COLO668 (cell line): ENCODE measurements around the gene SULT1C4.

Source experiments
- DNase-seq: peaks from one replicate; lab custom pipeline; 2025; ENCODE audit not compliant: unreplicated experiment; lab: John Stamatoyannopoulos, UW

SULT1C4 gene

DNA sequence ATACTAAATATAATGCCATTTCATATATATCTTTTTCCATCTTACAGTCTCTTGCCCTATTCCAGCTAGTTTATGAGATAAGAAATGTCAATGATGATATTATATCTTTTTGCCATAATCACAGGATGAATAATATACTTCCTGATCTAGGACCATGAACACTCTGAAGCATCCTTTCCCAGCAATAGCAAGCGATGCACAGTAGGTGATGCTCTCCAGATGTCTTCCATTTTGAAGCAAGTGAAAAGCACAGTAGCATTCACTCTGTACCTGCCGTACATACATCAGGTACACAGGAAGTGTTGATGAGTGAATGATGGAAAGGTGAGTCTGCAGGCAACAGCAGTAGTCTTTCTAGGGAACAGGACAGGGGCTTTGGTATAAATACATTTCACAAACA lies 8.6 kb upstream of the SULT1C4 start:
- no peak for DNase-seq

DNA sequence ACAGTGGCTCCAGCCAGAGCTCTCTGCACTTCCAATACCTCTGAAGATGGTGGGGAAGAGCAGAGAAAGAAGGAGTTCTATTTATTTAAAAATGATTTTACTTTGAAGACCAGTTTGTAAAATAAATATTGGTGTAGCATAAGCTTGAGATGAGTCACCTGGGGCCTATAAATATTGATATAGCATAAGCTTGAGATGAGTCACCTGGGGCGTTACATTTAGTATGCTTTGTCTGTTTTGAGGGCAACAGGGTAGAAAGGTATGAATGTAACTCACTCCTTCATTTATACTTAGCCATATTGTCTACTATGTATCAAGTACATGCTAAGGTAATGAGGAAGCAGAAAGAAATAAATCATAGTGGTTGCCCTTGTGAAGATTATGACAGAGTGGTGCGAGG lies 7.7 kb upstream of the SULT1C4 start:
- DNase-seq = no peak

DNA sequence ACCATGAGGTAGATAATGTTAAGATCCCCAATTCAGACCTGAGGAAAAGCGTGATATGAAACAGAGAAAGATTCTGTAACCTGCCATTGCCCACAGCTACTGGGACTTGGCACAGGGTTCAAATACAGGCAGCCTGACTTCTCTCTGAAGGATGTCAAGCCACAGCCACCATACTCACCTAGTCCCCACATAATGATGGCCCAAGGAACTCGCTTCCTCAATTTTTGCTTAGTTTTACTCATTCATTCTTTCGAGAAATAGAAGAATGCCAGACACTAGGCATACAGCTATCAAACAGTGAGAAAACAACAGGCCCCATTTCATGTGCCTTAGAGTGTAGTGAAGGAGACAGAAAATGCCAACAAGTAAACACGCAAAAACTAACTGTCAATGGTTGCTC lies 980 bp upstream of the SULT1C4 start:
- no peak for DNase-seq

DNA sequence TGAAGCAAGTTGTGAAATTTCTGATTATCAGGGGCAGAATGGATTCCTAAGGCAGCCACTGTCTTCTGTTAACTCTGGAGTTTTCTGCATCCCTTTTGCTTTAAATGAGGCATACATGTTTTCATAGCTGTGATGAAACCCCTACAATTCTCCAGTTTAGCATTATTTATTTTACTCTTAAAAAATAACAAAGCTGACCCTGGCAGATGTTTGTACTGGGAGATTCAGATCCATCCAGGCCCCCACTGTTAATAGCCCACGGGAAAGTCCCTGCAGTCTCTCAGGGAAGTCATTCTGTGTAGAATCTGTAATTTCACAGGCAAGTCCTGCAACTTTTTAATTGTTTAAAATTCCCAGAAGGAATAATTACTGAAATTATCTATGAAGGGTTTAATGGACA lies 353 bp upstream of the SULT1C4 start:
- no peak for DNase-seq

DNA sequence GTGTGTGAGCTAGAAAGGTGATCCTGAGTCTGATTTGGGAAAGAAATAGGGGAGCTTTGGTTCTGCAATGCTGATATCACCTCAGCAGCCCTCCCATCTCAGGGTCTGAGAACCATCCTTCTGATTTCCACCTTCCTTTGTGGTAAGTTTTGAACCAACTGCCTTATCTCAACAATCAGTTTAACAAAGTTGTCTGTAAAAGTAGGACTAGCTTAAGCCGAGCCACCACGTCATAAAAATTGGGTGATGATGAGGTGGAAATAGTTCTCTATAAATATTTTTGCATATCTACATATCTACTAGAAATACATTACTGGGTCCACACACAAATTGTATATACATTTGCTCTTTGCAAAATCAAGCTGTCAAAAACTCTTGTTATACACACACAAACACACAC lies 1.1 kb downstream of the SULT1C4 start:
- no peak for DNase-seq

DNA sequence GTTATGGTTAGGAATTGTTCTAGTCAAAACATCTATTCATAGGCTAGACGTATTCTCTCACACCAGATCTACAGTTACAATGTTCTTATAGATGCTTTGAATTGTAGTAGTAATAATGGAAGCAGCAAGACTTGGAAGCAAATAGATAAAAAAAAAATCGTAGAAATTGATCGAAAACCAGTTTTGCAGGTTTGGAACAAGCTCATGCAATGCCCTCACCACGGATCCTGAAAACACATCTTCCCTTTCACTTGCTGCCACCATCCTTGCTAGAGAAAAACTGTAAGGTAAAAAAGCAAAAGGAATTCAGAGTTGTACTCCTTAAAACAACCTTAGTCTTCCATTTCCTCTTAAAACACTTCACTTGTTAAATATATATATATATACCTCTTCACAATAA lies 4.4 kb downstream of the SULT1C4 start:
- no peak for DNase-seq

DNA sequence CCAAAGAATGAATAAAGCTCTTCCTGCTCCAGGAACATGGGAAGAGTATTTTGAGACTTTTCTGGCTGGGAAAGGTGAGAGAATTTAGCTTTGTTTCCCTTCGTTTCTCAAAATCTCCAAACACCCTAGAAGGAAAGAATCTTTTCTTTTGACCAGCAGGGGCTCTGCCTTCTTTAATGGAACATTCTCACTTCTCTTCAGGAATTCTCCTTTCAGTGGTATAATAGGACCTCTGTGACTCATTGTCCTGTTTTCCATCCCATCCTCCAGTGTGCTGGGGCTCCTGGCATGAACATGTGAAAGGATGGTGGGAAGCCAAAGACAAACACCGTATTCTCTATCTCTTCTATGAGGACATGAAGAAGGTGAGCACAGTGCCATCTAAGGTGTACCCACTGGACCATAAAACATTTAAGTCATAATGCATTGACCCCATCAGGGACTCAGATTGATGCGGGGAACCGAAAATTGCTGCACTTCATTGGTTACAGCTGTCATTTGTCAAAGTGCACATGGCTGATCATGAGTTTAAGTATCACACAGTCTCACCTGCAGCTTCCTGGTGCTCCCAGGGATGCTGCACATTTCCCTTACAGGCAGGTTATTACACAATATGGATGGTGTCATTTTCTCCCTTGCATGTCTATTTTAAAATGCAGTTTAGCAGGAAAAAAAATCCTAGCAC lies 5.5 kb downstream of the SULT1C4 start:
- no peak for DNase-seq

DNA sequence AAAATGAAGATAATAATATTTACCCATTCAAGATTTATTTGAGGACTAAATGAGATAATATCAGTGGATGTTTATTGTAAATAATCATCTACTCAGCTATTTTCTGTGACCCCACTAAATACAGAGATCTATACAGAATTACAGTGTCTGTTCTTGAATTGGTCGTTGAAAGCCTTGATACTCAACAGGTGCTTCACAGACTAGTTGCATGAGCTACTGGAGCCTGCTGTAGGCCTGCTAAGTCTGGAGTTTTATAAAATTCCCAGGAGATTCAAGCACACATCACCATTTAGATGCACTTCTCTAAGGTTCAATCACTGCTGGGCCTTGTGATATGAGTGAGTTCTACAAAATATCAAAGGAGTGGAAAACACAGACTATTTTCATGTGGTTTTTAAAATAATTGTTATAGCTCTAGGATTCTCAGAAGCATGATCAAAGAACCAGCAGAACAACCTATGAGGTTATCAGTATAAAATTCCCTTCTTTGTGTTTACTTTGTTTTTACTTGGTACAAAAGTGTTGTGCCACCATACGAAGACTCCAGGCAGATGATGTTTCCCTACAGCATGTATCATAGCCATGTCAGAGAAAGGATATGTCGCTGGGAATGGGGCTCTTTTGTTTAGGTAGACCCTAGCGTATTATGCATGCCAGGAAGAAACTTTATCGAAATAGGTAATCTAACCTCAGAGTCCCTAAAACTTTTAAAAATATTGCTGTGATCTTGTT lies 7.1 kb downstream of the SULT1C4 start:
- no peak for DNase-seq

DNA sequence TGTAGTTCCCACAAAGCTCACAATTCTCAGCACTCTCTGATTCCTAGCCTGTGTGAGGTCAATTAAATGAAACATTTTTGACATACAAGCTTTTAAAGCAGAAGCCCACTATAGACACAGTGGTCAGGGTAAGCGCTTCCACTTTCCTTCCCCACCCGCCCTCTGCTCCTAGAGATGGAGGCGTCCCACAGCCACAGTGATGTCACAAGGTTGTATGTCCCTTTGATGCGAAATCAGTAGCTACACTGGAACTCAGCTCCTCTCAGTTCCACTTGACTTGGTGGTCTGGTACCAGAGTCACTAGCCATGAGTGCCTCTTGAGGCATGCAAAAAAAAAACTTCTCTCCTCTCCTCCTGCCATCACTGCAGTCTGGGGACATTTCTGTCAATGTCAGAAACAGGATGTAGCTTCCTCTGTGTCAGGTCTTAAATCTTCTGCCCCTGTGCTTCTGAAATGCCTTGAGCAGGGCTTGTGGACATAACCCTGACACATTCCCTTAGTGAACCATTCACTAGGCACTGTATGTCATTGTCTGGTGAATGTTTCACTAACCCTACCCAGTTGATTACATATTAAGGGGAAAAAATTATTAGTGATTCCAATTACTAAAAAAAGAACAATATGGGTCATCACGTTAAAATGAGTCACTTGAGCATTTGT lies 7.8 kb downstream of the SULT1C4 start:
- DNase-seq = no peak

DNA sequence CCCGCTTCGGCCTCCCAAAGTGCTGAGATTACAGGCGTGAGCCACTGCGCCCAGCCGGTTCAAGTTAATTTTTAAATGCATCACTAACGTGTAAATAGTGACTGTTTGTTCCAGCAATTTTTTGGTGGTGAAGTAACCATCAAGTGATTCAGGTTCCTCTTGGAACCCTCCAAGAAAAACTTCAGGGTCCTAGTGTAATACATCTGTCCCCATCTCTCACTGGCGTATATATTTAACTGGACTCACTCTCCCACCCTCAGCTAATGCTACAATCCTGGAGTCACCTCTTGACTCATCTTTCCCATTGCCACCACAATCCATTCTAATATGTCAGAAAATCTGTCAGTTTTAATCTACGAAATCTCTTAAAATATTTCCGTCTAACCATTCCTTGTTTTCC lies 10.3 kb downstream of the SULT1C4 start:
- DNase-seq = no peak

DNA sequence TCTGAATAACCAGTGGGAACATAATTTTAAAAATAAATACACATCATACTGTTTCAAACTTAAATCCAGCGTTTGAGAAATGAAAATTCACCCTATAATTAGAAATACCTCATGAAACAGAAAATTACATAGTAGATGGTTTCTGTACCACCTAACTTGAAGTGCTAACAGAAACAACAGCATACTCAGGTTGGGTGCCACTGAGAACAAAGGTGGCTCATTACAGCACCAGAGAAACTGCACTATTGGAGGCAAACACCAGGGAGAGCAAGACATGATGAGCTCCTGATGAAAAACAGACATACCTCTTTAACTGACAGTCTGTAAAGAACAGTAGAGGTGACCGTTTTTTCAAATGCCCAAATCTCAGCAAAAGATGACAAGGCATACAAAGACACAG lies 12.6 kb downstream of the SULT1C4 start:
- no peak for DNase-seq

DNA sequence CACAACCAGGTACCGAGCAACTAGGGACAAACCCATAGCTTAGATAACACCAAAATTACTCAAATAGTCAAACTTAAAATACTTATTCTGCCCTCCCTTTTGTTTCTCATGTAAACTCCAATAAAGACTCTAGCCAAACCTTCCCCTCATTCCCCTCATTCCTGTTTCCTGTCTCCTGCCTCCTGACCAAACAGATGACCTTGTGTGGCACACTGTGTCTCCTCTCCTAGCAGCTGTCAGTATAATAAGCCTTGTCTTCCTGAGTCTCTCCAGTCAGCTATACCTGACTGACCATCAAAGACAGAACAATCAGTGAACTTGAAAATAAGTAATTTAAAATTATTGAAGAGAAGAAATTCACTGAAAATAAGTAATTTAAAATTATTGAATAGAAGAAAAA lies 14.3 kb downstream of the SULT1C4 start:
- DNase-seq = no peak

DNA sequence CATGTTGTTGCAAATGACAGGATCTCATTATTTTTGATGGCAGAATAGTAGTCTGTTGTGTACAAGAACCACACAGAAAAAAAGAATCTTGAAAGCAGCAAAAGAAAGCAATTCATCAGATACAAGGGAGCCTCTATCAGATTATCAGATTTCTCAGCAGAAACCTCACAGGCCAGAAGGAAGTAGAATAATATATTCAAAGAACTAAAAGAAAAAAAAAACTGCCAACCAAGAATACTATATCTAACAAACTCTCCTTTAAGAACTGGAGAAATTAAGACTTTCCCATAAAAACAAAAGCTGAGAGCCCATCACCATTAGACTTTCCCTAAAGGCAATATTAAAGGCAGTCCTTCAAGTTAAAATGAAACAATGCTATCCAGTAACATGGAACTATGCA lies 15.4 kb downstream of the SULT1C4 start:
- no peak for DNase-seq

DNA sequence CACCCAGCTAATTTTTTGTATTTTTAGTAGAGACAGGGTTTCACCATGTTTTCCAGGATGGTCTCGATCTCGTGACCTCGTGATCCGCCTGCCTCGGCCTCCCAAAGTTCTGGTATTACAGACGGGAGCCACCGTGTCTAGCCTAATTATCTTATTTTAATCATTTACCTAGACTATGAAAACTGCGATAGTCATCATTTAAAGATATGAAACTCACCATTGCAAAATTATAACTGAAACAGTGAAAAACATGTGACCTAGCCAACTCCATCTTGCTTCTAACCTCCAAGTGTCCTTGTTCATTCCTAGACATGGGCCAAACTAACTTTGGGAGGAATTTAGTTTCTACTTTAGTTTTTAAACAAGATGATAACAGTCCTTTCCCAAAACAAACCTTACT lies 17.4 kb downstream of the SULT1C4 start:
- DNase-seq = no peak

DNA sequence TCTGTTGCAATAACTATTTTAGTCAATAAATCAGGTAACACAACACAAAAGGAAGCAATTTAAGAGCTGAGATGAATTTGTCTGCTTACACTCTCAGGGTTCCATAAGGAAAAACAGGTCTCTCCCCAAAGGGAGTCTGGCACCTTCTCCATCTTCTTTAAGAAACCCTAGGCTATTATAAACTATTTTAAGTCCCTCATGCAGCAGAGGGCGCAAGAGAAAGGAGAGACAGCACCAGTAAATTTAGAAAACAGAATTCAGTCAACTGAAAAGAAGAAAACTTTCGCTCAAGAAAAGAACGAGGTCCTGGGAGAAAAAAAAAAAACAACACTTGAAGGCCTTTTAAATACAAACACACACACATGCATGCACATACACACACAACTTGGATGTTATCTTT lies 19.1 kb downstream of the SULT1C4 start:
- no peak for DNase-seq

DNA sequence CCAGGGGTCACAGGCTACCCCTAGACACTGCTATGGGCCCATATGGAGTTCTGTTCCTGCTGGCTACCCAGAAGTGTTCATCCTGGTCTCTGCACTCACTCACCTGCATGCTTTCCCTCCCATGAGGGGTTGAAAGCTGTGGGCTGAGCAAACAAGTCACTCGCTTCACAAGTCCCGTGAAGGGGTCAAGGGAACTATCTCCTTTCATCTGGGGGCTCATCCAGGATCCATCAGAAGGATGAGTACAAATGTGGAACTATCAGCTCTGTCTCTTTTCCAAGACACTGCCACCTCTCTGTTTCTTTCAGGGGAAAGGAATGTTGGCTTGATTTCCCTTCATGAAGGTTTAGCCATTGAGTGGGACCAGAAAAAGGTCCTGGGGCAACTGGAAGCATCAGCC lies 21.7 kb downstream of the SULT1C4 start:
- DNase-seq = no peak

DNA sequence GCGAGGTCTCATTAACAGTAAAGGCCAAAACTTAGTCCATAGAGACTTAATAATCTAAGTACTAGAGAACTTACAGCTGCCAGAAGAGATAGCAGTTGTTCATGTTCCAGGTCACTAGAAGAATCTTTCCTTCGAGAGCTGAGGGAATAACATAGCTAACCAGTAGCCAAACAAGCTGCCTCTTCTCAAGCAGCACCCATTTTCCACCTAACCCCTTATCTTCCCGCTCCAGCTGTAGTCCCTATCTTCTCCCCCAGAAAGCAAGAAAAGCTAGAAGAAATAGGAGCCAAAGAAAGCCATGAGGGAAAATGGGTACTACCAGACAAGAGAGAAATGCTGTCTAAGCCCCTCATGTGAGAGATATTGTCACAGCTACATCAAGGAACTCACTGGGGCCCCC lies 24.0 kb downstream of the SULT1C4 start:
- DNase-seq = no peak

DNA sequence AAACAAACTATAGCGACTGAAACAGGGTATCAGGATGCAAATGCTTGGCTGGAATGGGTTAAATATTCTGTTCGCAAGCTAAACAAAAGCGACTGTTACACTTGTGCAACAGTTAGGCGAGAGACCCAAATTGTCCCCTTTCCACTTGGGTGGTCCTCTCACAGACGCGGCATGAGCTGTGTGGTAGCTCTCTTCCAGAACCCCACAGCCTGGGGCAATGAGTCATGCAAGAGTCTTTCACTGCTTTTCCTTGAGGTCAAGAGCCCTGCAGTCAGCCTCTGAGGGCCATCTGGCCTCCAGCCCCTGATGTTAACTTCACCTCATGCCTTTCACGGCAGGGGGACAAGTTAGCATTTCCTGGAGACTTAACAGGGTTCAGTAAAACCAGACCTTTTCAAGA lies 25.7 kb downstream of the SULT1C4 start:
- no peak for DNase-seq

DNA sequence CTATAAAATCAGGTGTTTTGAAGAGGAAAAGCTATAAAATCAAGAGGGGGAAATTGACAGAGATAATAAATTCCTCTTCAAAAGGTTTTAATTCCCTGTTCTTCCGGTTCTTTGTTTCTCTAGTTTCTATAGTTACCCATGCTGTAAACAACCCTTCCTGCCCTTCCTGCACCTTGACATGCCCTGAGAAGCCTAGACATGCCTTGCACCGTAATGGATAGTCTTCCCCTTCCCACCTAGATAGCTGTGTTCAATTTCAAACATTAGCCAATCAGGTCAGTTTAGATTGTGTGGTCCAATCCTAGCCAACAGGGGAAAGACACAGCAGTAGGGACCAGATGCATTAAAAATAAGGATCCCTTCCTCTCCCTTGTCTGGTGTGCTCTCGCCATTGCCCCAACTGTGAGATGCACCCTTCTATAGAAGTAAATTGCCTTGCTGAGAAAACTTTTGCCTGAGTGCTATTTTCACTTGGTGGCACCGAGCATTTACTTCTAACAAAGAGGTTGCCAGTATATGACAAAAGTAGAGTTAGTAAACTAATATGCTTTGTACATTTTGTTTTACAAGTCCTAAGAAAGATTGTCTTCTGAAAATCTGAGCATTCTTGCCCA lies 27.1 kb downstream of the SULT1C4 start:
- no peak for DNase-seq

DNA sequence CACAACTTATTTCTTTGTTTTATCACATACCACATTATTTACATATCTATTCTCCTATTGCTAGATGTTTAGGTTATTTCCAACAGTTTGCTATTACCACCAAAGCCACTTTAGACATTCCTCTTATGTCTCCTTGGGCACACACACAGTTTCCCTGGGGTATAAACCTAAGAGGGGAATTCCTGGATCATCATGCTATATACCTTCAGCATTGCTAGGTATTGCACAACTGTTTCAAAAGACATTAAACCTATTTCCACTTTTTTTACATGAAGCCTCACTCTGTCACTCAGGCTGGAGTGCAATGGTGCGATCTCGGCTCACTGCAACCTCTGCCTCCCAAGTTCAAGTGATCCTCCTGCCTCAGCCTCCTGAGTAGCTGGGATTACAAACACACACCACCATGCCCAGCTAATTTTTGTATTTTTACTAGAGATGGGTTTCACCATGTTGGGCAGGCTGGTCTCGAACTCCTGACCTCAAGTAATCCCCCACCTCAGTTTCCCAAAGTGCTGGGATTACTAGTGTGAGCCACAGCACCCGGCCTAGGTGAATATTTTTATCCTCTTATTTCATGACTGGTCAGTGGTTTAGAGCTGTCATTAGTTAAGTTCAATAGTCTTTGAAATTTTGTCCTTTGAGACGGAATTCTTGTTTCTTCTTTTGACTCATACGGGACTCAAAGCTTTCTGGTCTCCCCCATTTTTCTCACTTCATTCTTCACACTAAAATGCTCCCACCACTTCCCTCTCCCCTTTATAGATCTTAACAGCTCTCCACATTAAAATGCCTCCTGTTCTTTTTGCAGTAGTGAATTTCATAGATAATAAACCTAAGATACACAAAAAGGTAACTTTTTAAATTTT lies 30.3 kb downstream of the SULT1C4 start:
- no peak for DNase-seq

DNA sequence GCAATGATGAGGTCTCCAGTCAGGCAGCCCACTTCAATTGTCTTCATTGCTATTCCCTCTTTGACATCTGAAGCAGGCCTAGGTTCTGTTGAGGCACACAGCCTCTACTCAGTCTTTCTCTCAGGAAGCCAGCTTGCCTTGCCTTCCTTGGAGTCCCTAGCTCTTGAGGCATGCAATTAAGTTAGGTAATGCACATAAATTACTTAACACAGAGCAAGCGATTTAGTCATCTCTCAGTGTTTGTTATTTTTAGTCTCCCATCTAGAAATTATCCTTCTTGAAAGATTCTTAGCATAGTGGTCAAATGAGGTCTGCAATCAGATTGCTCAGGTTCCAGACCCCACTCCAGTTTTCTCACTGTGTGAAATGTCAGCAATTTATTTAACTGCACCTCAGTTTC lies 32.0 kb downstream of the SULT1C4 start:
- no peak for DNase-seq
